COLO829 (cell line): ENCODE results near the gene PCDH1.
"Not testable (repeated sequence)": the region's sequence is repeated elsewhere in the genome, so short reads cannot be mapped to it uniquely, and the experiment has no call there.

Source experiments
- DNase-seq: peaks from one replicate; pipeline ENCODE4 v3.0.0; 2012; ENCODE audit warnings: low spot score

The PCDH1 gene

DNA sequence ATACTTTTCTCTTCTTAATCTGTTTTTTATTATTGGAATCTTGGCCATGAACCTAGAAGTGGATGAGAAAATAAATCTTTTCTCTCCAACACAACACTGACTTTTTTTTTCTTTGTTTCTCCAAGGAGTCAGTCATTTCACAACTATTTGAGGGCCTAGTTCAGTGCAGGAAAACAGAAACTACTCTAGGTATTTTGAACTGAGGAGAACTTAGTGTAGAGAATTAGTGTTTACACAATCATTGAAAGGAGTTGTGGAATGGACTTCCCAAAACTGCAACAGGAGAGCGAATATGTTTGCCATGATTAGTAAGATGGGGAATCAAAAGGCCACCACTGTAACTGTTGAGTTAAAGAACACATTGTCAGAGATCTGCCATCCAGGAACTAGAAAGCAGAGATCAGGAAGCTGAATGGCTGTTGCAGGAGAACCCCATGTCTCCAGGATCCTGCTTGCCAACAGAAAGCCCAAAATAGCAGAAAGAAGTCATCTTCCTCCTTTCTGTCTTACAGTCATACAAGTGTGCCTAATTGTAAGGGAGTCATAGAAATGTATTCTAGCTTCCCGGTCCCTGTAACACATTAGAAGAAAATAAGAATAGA lies 20.3 kb upstream of the PCDH1 start:
- no peak for DNase-seq

GRCh38 chr5:141897425-141897824 lies 19.2 kb upstream of the PCDH1 start:
- no peak for DNase-seq

- DNase-seq, result not testable (repeated sequence)
Measured at GRCh38 chr5:141890429-141890828, 12.2 kb upstream of the PCDH1 start.

GRCh38 chr5:141889282-141889871 lies 11.2 kb upstream of the PCDH1 start:
- no peak for DNase-seq

GRCh38 chr5:141883892-141884318 lies 5.7 kb upstream of the PCDH1 start:
- no peak for DNase-seq

DNA sequence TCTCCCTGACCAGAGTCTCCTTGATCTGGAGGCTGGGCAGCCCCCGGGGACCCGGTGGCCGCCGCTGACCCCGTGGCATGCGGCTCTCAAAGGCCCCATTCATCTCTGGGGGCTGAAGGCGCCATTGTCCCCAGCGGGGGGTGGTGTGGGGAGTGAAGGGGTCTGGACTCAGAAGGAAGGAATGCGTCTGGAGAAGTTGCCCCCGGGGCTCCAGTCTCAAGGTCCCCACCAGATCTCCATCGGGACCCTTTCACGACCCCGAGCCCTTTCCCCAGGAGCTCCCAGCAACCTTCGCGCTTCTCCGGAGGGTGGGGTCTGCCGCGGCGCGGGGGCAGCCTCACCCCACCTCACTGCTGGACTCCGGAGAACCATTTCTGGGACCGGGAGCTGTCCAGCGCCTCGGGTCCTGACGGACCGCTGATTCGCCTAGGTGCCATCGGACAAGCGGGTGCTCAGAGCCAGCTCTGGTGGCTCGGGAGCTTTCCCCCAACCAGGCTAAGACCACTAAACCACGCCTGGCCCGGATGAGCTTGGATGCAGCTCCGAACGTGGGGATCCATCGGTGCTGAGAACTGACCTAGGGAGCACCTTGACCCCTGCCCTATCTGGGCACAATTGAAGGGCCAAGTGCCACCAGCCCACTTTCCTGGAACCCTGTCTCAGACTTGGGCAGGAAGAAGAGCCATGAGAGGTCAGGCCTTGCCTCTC lies 5.1 kb upstream of the PCDH1 start:
- DNase-seq, result peak; percentile 35

- peak; percentile 45 for DNase-seq
Measured at GRCh38 chr5:141882594-141883183, 4.5 kb upstream of the PCDH1 start.

GRCh38 chr5:141881886-141882285 lies 3.7 kb upstream of the PCDH1 start:
- DNase-seq, result no peak

DNA sequence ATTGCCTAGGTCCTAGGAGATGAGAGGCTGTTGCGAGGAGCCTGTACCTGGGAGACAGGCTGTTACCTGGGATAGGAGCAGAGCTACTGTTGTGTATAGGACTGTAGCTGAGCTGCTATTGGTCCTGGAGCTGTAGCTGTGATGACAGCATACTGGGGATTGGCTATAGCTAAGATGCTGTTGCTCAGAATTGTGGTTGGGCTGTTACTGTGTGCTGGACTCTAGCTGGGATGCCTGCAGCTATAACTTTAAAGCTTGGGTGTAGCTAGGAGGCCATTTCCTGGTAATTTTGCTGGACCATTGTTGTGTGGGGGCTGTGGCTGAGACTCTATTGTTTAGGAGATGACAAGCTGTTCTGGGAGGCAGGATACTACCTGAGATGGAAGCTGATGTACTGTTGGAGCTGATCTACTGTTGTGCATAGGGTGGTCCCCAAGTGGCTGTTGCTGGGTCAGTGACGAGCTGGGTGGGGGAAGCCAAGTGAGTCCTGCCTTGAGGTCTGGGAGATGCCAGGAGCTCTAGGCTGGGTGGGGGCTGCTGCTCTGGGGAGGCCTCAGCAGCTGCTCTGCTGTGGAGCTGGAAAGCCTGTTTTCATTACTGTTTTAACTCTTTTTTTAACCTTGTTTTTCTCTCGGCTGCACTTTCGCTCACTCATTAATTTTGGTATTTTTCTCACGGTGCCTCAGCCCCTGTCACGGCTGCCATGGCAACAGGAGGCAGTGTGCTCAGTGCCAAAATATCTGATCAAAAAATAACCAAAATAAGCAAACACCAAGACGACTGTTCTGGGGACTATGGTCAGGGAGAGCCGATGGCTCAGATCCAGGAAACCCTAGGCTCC lies 3.0 kb upstream of the PCDH1 start:
- DNase-seq, result no peak

- peak; percentile 53 for DNase-seq
Measured at GRCh38 chr5:141879941-141880738, 1.9 kb upstream of the PCDH1 start.

DNA sequence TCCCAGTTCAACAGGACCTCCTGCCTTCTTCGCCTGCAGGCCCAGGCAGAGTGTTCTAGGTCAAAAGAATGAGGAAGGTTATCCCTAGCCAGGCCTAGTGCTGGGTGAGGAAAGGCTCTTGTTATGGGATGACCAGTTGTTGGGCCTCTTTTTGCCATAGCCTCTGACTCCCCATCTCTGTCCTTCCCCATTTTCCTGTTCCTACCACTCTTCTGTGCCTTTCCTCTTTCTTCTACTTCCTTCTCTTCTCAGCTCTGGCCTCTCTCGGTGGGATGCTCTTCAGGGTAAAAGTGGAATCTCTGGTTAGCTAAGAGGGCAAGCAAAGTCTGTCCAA lies 1.2 kb upstream of the PCDH1 start:
- no peak for DNase-seq

DNA sequence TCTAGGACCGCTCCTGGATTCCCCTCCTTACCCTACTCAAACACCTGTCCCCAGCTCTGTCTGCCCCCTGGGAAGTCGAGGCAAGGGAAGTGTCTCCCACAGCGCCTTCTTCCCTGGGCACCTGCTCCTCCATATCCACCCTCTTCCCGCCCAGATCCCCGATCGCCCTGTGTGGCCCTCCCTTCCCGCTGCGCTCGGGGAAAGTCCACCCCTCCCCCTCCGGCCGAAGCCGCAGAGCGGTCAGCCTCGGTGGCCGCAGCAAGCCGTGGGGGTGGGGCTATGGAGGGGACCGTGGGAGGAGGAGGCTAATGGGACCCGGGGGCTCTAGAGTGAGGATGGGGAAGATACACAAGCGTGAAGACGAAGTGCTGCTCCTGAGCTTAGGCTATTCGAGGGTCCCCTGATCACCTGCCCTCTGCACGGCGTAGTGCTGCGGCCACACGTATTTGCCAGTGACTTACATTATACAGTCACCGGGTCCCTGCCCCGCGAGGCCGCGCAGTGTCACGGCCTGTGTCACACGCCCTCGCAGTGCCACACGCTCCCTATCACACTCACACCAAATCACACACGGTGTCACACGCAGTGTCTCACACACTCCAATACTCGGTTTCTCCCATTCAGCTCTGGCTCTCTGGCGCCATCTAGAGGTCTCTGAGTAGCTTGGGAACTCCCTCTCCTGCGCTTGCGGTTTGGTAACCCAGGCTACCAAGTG lies 658 bp upstream of the PCDH1 start:
- no peak for DNase-seq

- DNase-seq, result no peak
Measured at GRCh38 chr5:141877356-141878185, 639 bp downstream of the PCDH1 start.

- no peak for DNase-seq
Measured at GRCh38 chr5:141876628-141877355, 1.4 kb downstream of the PCDH1 start.

GRCh38 chr5:141875795-141876627 lies 2.2 kb downstream of the PCDH1 start:
- DNase-seq, result no peak

DNA sequence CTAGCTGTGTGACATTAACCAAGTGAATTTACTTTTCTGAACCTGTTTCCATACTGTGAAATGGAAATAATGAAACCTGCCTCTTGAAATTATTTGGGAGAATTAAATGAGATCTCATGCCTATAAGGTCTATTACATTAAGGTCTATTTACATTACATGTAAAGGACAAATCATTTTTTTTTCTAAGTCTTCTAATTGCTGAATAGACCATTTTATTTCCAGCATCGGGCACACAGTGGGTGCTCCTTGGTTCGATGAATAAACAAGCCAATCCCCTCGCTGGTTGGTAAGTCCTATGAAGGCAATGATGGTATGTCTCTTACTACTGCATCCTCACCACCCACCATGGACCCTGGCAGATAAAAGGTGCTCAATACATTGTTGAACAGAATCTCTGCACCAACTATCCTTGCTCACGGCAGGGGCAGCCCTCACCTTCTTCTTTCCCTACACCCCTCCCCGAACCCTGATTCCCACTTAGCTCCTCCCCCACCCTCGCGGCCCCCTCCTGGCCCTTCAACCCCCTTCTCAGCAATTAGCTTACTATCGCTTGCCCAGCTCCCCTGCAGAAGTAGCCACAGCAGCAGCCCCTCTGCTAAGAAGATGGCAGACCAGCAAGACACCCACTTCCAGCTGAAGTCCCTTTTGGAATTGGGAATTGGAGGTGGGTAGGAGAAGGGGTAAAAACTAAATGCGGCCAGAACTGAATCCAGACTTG lies 3.0 kb downstream of the PCDH1 start:
- DNase-seq, result no peak

- DNase-seq, result no peak
Measured at GRCh38 chr5:141874262-141874964, 3.8 kb downstream of the PCDH1 start.
